Breast epithelium (tissue), 4 donors: ENCODE measurements around the gene STIP1. TPM values are rescaled to one million over a fixed set of nuclear protein-coding genes. Genes with fewer than 3 reads are reported as not detected.

Source experiments
- DNase-seq, 2 donors: peaks; one replicate each; pipeline ENCODE4 v3.0.0-alpha.2; 2019; ENCODE audit warnings: low spot score in 2 of 2
- H3K27ac ChIP-seq, 2 donors: fragments of 200-600 bp; sonication (generic) in 1 of 2; one replicate each; pipeline ENCODE4 v1.5.1; 2016 to 2019; ENCODE audit warnings: mild to moderate bottlenecking in 1 of 2
- H3K27me3 ChIP-seq, 2 donors: fragments of 200-600 bp; sonication (generic) in 1 of 2; one replicate each; pipeline versions ENCODE4 v1.5.1 to v1.6.0; 2017 to 2019; ENCODE audit warnings: control low read depth in 1 of 2, mild to moderate bottlenecking in 1 of 2
- H3K36me3 ChIP-seq: fragments of 200-600 bp; one replicate; pipeline ENCODE4 v1.5.1; 2019
- H3K4me1 ChIP-seq, 2 donors: fragments of 200-600 bp; sonication (generic); one replicate each; pipeline ENCODE4 v1.5.1; 2016 to 2019; ENCODE audit warnings: control low read depth in 1 of 2
- H3K4me3 ChIP-seq, 3 donors: fragments of 200-600 bp; sonication (generic); 1 replicate in 2 of 3; 2 replicates in 1 of 3; pipeline ENCODE4 v1.5.1; 2016 to 2019; ENCODE audit warnings: mild to moderate bottlenecking in 3 of 3, moderate library complexity in 2 of 3
- H3K9me3 ChIP-seq, 2 donors: fragments of 200-600 bp; sonication (generic) in 1 of 2; one replicate each; pipeline ENCODE4 v1.5.1; 2016 to 2019; ENCODE audit warnings: control low read depth in 1 of 2
- POLR2A ChIP-seq: fragments of 450-650 bp; IDR thresholded peaks from one replicate; pipeline ENCODE4 v1.6.1; 2016; ENCODE audit warnings: antibody characterized with exemption, mild to moderate bottlenecking, moderate library complexity
- POLR2AphosphoS5 ChIP-seq, 3 donors: sonication (generic); formaldehyde crosslinking; IDR thresholded peaks; one replicate each; pipeline ENCODE4 v1.6.1; 2017; ENCODE audit warnings: antibody characterized with exemption in 3 of 3
- intact Hi-C: fragments of 100-400 bp; cut with DNase I; formaldehyde crosslinking; loops from one replicate; pipeline ENCODE4 v1.15.1; 2023; ENCODE audit warnings: low total_unique reads
- total RNA-seq, 3 donors: library from RNA; depleted of rRNA; stranded (reverse); fragments of >200 nt; gene quantifications; one replicate each; pipeline ENCODE4 v1.1.0, GENCODE V29; 2016
- TF ChIP-seq, protein P1 (sequence below), 3 donors: fragments of 450-650 bp; IDR thresholded peaks; one replicate each; pipeline ENCODE4 v1.5.1; 2016 to 2017; ENCODE audit warnings: antibody characterized with exemption in 3 of 3, mild to moderate bottlenecking in 3 of 3, moderate library complexity in 3 of 3

STIP1 gene
- total RNA-seq, 3 donors from 2014 or later: 88.5 to 114 (median 106) TPM

DNA sequence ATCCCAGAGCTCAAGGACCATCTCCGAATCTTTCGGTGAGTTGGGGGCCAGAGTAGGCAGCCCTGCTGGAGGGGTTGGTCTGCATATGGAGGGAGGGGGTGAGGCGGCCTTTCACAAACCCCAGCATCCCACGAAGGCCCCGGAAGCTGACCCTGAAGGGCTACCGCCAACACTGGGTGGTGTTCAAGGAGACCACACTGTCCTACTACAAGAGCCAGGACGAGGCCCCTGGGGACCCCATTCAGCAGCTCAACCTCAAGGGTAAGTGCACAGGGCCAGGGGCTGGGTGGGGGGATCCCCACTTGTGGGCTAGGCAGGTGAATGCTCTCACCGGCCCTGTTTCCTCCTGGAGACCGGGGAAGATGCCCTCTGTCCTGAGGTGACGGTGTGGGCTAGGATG, 33.8 kb downstream of the STIP1 start:
- Histone ChIP-seq H3K27me3 (no peaks in the 10 kb centered on the region), H3K36me3 (no peaks in the 10 kb centered on the region), H3K27ac (no peak overlapping the region), H3K4me1 (no peaks in the 10 kb centered on the region), H3K4me3 (no peak overlapping the region), H3K9me3 (no peaks in the 10 kb centered on the region)
- DNase-seq: no peak
- intact Hi-C loops: no loop called here
- TF ChIP-seq POLR2AphosphoS5 (IDR thresholded peaks at IDR 0.05) (no peak), POLR2A (no peak)
- TF ChIP-seq, protein P1, sequence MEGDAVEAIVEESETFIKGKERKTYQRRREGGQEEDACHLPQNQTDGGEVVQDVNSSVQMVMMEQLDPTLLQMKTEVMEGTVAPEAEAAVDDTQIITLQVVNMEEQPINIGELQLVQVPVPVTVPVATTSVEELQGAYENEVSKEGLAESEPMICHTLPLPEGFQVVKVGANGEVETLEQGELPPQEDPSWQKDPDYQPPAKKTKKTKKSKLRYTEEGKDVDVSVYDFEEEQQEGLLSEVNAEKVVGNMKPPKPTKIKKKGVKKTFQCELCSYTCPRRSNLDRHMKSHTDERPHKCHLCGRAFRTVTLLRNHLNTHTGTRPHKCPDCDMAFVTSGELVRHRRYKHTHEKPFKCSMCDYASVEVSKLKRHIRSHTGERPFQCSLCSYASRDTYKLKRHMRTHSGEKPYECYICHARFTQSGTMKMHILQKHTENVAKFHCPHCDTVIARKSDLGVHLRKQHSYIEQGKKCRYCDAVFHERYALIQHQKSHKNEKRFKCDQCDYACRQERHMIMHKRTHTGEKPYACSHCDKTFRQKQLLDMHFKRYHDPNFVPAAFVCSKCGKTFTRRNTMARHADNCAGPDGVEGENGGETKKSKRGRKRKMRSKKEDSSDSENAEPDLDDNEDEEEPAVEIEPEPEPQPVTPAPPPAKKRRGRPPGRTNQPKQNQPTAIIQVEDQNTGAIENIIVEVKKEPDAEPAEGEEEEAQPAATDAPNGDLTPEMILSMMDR (IDR thresholded peaks at IDR 0.05): no peak

DNA sequence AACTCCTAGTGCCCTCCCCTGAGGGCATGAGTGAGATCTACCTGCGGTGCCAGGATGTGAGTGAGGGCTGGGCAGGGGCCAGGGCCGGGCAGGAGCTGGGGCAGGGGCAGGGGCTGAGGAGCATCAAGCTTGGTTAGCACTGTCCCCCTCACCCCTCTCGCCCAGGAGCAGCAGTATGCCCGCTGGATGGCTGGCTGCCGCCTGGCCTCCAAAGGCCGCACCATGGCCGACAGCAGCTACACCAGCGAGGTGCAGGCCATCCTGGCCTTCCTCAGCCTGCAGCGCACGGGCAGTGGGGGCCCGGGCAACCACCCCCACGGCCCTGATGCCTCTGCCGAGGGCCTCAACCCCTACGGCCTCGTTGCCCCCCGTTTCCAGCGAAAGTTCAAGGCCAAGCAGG, 34.3 kb downstream of the STIP1 start:
- Histone ChIP-seq H3K27ac (no peak overlapping the region), H3K27me3 (no peaks in the 10 kb centered on the region), H3K36me3 (no peaks in the 10 kb centered on the region), H3K4me3 (no peak overlapping the region), H3K9me3 (no peaks in the 10 kb centered on the region), H3K4me1 (no peaks in the 10 kb centered on the region)
- no peak for DNase-seq
- intact Hi-C loops: no loop called here
- no peak for TF ChIP-seq POLR2A
- TF ChIP-seq, protein P1 (IDR thresholded peaks at IDR 0.05): no peak
- TF ChIP-seq POLR2AphosphoS5 (IDR thresholded peaks at IDR 0.05): no peak

GRCh38 chr11:64220798-64221197, 34.8 kb downstream of the STIP1 start:
- no peaks in the 10 kb centered on the region for H3K27me3 ChIP-seq
- H3K4me3 ChIP-seq: no peak overlapping the region
- no peaks in the 10 kb centered on the region for H3K36me3 ChIP-seq
- no peak for DNase-seq
- no peaks in the 10 kb centered on the region for H3K4me1 ChIP-seq
- H3K27ac ChIP-seq: no peak overlapping the region
- no peak for TF ChIP-seq POLR2A
- TF ChIP-seq, protein P1 (IDR thresholded peaks at IDR 0.05): no peak
- no peak for TF ChIP-seq POLR2AphosphoS5 (IDR thresholded peaks at IDR 0.05)
- intact Hi-C loops: no loop called here
- no peaks in the 10 kb centered on the region for H3K9me3 ChIP-seq

- no peaks in the 10 kb centered on the region for H3K9me3 ChIP-seq
- peaks cover 0 to 4% of the 10 kb centered on the region in 2 donors for H3K4me1 ChIP-seq
- intact Hi-C loops: no loop called here
- H3K4me3 ChIP-seq: no peak overlapping the region
- no peaks in the 10 kb centered on the region for H3K36me3 ChIP-seq
- H3K27ac ChIP-seq: peak overlapping the region in 1 of 2 donors; percentile 8
- no peak for TF ChIP-seq POLR2A
- TF ChIP-seq, protein P1 (IDR thresholded peaks at IDR 0.05): no peak
- TF ChIP-seq POLR2AphosphoS5 (IDR thresholded peaks at IDR 0.05): no peak
- no peaks in the 10 kb centered on the region for H3K27me3 ChIP-seq
- DNase-seq: no peak
Observed at GRCh38 chr11:64222651-64223000, 36.7 kb downstream of the STIP1 start.

GRCh38 chr11:64223001-64223651, 37.2 kb downstream of the STIP1 start:
- peak overlapping the region in 1 of 2 donors; percentile 8 for H3K27ac ChIP-seq
- intact Hi-C loops: no loop called here
- no peaks in the 10 kb centered on the region for H3K36me3 ChIP-seq
- no peak overlapping the region for H3K4me3 ChIP-seq
- TF ChIP-seq POLR2A (no peak), POLR2AphosphoS5 (IDR thresholded peaks at IDR 0.05) (no peak)
- TF ChIP-seq, protein P1 (IDR thresholded peaks at IDR 0.05): no peak
- DNase-seq: no peak
- H3K27me3 ChIP-seq: no peaks in the 10 kb centered on the region
- no peaks in the 10 kb centered on the region for H3K9me3 ChIP-seq
- H3K4me1 ChIP-seq: peaks cover 0 to 4% of the 10 kb centered on the region in 2 donors
